Liver (tissue), 9 donors: ENCODE results near the gene PIWIL4. TPM values are rescaled to one million over a fixed set of nuclear protein-coding genes. Genes with fewer than 3 reads are reported as not detected.
"Not testable (repeated sequence)": the region's sequence is repeated elsewhere in the genome, so short reads cannot be mapped to it uniquely, and the experiment has no call there.

ENCODE experiments used
- DNase-seq: peaks from one replicate; pipeline ENCODE4 v3.0.0-alpha.2; 2017; ENCODE audit warnings: low spot score
- H3K27ac ChIP-seq, 2 donors: one replicate each; pipeline ENCODE4 v1.7.0; 2013; ENCODE audit warnings: inconsistent platforms in 2 of 2, low read length in 2 of 2, control low read depth in 1 of 2, low read depth in 1 of 2, mild to moderate bottlenecking in 1 of 2
- H3K27me3 ChIP-seq, 4 donors: one replicate each; pipeline versions ENCODE4 v1.6.1 to v1.7.0; 2013; ENCODE audit warnings: low read length in 3 of 4, inconsistent platforms in 1 of 4, mild to moderate bottlenecking in 1 of 4, moderate library complexity in 1 of 4; ENCODE audit not compliant: control insufficient read depth in 4 of 4, insufficient read depth in 4 of 4
- H3K36me3 ChIP-seq, 4 donors: one replicate each; pipeline versions ENCODE4 v1.6.1 to v1.7.0; 2013; ENCODE audit warnings: low read length in 3 of 4, mild to moderate bottlenecking in 3 of 4, low read depth in 1 of 4, moderate library complexity in 1 of 4; ENCODE audit not compliant: control insufficient read depth in 4 of 4, insufficient read depth in 3 of 4
- H3K4me1 ChIP-seq, 4 donors: one replicate each; pipeline versions ENCODE4 v1.6.1 to v1.7.0; 2013; ENCODE audit warnings: low read length in 3 of 4, mild to moderate bottlenecking in 3 of 4, moderate library complexity in 1 of 4; ENCODE audit not compliant: control insufficient read depth in 4 of 4, insufficient read depth in 4 of 4
- H3K4me3 ChIP-seq, 3 donors: one replicate each; pipeline versions ENCODE4 v1.6.1 to v1.7.0; 2013; ENCODE audit warnings: low read length in 3 of 3, control low read depth in 1 of 3, low read depth in 1 of 3, mild to moderate bottlenecking in 1 of 3
- H3K9ac ChIP-seq, 2 donors: one replicate each; pipeline ENCODE4 v1.7.0; 2013; ENCODE audit warnings: low read length in 2 of 2, mild to moderate bottlenecking in 2 of 2, moderate library complexity in 2 of 2, control low read depth in 1 of 2, low read depth in 1 of 2
- H3K9me3 ChIP-seq, 4 donors: one replicate each; pipeline versions ENCODE4 v1.6.1 to v1.7.0; 2013; ENCODE audit warnings: low read length in 3 of 4; ENCODE audit not compliant: control insufficient read depth in 4 of 4
- EGR1 ChIP-seq, 2 donors: IDR thresholded peaks; 2 replicates each; pipeline ENCODE4 v1.6.1; 2016 to 2018; ENCODE audit warnings: antibody characterized with exemption in 2 of 2, low read depth in 2 of 2
- FOXA1 ChIP-seq: IDR thresholded peaks from 2 replicates; pipeline ENCODE4 v1.6.1; 2016; ENCODE audit warnings: antibody characterized with exemption
- HNF4A ChIP-seq, 2 donors: conservative IDR thresholded peaks; 2 replicates each; pipeline ENCODE4 v1.6.1; 2016; ENCODE audit warnings: antibody characterized with exemption in 2 of 2, mild to moderate bottlenecking in 2 of 2
- JUND ChIP-seq, 2 donors: IDR thresholded peaks; 2 replicates each; pipeline ENCODE4 v1.6.1; 2016; ENCODE audit warnings: antibody characterized with exemption in 2 of 2
- NR2F2 ChIP-seq: IDR thresholded peaks from 2 replicates; pipeline ENCODE4 v1.6.1; 2016; ENCODE audit warnings: antibody characterized with exemption
- RAD21 ChIP-seq, 2 donors: IDR thresholded peaks; 2 replicates each; pipeline ENCODE4 v1.6.1; 2016; ENCODE audit warnings: antibody characterized with exemption in 2 of 2, mild to moderate bottlenecking in 2 of 2
- RXRA ChIP-seq, 2 donors: IDR thresholded peaks; 2 replicates each; pipeline ENCODE4 v1.6.1; 2017 to 2018; ENCODE audit warnings: antibody characterized with exemption in 2 of 2, mild to moderate bottlenecking in 1 of 2
- SP1 ChIP-seq: IDR thresholded peaks from 2 replicates; pipeline ENCODE4 v1.6.1; 2018; ENCODE audit warnings: antibody characterized with exemption, mild to moderate bottlenecking
- TAF1 ChIP-seq: conservative IDR thresholded peaks from 2 replicates; pipeline ENCODE4 v1.6.1; 2016; ENCODE audit warnings: antibody characterized with exemption, mild to moderate bottlenecking
- YY1 ChIP-seq: IDR thresholded peaks from 2 replicates; pipeline ENCODE4 v1.6.1; 2016; ENCODE audit warnings: antibody characterized with exemption, mild to moderate bottlenecking
- WGBS: extraction: QIAGEN DNeasy Blood & Tissue Kit; methylation state at CpG from one replicate; pipeline ENCODE4 v1.1.7; 2013; 5-methylcytosine and 5-hydroxymethylcytosine counted together
- polyA plus RNA-seq, 2 donors: library from polyadenylated mRNA; stranded (reverse) in 1 of 2; unstranded in 1 of 2; fragments of 200-250 nt in 1 of 2; fragments of >200 nt in 1 of 2; fragmentation: Nextera tagmentation in 1 of 2; extraction: Ambion mirVana in 1 of 2; gene quantifications; one replicate each; pipeline versions ENCODE4 v1.2.1 to v1.2.3, GENCODE V29; 2013 to 2015
- total RNA-seq, 2 donors: library from RNA; depleted of rRNA; stranded (reverse); fragments of >200 nt; gene quantifications; one replicate each; pipeline ENCODE4 v1.2.3, GENCODE V29; 2014
- TF ChIP-seq, protein P1 (sequence below): IDR thresholded peaks from 2 replicates; pipeline ENCODE4 v1.6.1; 2016; ENCODE audit warnings: antibody characterized with exemption
- TF ChIP-seq, protein P2 (sequence below): fragments of 150-350 bp; IDR thresholded peaks from 2 replicates; pipeline ENCODE4 v1.5.1; 2017; ENCODE audit warnings: improper control_type of control experiment, low read depth, low read length; ENCODE audit not compliant: missing input control
- TF ChIP-seq, protein P3 (sequence below): IDR thresholded peaks from 2 replicates; pipeline ENCODE4 v1.6.1; 2016; ENCODE audit warnings: antibody characterized with exemption, mild to moderate bottlenecking
- donor health status: healthy.
- donor health status: healthy.
- donor health status: healthy.
- donor health status: healthy.
- donor health status: healthy.

The PIWIL4 gene
- total and polyA plus RNA-seq, 4 donors, result 0.18 to 1.5 (median 0.51) TPM

DNA sequence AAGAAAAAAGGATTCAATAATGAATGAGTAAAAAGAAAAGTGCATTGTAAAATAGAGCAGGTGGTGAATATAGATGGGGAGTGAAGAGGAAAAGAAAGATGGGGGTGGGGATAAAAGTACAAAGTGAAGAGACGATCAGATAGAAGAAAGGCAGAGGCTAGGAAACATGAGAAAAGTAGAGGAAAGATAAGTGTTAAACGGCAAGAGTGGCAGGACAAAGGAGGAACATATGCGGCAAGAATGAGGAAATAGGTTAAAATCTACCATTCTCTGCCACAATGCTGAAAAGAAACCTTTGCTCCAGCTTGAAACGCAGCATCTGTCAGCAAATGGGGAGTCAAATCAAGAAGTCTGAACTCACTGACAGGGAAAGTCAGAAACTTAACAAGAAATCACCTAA is 16.7 kb upstream of the PIWIL4 start (continued):
- TF ChIP-seq FOXA1 (no peak), JUND (IDR thresholded peaks at IDR 0.05) (no peak), RAD21 (IDR thresholded peaks at IDR 0.05) (no peak)
- TF ChIP-seq, protein P1, sequence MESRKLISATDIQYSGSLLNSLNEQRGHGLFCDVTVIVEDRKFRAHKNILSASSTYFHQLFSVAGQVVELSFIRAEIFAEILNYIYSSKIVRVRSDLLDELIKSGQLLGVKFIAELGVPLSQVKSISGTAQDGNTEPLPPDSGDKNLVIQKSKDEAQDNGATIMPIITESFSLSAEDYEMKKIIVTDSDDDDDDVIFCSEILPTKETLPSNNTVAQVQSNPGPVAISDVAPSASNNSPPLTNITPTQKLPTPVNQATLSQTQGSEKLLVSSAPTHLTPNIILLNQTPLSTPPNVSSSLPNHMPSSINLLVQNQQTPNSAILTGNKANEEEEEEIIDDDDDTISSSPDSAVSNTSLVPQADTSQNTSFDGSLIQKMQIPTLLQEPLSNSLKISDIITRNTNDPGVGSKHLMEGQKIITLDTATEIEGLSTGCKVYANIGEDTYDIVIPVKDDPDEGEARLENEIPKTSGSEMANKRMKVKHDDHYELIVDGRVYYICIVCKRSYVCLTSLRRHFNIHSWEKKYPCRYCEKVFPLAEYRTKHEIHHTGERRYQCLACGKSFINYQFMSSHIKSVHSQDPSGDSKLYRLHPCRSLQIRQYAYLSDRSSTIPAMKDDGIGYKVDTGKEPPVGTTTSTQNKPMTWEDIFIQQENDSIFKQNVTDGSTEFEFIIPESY, result no peak

DNA sequence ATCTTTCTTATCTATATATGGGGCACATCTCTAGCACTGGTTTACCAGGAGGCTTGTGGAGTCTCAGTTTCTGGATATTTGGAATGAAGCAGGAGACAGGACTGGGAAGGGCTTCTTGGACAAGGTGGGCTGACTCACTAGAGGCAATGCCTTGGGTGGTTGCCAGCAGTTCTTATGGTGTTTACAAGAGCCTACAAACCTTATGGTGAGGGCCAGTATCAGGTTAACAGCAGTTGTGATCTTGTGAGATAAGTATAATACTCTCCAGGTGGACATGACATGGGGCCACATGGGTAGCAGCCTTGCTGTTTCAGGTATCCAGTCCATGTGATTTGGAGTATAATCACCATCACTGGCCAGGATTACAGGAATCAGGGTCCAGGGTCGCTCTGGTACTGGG is 13.2 kb upstream of the PIWIL4 start:
- Histone ChIP-seq H3K4me3 (no peak overlapping the region), H3K36me3 (no peaks in the 10 kb centered on the region), H3K9ac (no peak overlapping the region), H3K27ac (no peak overlapping the region), H3K27me3 (no peaks in the 10 kb centered on the region), H3K9me3 (no peaks in the 10 kb centered on the region), H3K4me1 (no peaks in the 10 kb centered on the region)
- no peak for DNase-seq
- WGBS, result 37% methylated on average over 1 of the region's 1 CpG
- TF ChIP-seq YY1 (no peak), NR2F2 (no peak), FOXA1 (no peak), TAF1 (no peak), SP1 (no peak), HNF4A (conservative IDR thresholded peaks at IDR 0.05) (no peak), JUND (IDR thresholded peaks at IDR 0.05) (no peak), EGR1 (IDR thresholded peaks at IDR 0.05; ENCODE audit: low read depth in 2 of 2) (no peak), RXRA (IDR thresholded peaks at IDR 0.05) (no peak)
- TF ChIP-seq, protein P2, sequence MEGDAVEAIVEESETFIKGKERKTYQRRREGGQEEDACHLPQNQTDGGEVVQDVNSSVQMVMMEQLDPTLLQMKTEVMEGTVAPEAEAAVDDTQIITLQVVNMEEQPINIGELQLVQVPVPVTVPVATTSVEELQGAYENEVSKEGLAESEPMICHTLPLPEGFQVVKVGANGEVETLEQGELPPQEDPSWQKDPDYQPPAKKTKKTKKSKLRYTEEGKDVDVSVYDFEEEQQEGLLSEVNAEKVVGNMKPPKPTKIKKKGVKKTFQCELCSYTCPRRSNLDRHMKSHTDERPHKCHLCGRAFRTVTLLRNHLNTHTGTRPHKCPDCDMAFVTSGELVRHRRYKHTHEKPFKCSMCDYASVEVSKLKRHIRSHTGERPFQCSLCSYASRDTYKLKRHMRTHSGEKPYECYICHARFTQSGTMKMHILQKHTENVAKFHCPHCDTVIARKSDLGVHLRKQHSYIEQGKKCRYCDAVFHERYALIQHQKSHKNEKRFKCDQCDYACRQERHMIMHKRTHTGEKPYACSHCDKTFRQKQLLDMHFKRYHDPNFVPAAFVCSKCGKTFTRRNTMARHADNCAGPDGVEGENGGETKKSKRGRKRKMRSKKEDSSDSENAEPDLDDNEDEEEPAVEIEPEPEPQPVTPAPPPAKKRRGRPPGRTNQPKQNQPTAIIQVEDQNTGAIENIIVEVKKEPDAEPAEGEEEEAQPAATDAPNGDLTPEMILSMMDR, result no peak
- TF ChIP-seq, protein P3, sequence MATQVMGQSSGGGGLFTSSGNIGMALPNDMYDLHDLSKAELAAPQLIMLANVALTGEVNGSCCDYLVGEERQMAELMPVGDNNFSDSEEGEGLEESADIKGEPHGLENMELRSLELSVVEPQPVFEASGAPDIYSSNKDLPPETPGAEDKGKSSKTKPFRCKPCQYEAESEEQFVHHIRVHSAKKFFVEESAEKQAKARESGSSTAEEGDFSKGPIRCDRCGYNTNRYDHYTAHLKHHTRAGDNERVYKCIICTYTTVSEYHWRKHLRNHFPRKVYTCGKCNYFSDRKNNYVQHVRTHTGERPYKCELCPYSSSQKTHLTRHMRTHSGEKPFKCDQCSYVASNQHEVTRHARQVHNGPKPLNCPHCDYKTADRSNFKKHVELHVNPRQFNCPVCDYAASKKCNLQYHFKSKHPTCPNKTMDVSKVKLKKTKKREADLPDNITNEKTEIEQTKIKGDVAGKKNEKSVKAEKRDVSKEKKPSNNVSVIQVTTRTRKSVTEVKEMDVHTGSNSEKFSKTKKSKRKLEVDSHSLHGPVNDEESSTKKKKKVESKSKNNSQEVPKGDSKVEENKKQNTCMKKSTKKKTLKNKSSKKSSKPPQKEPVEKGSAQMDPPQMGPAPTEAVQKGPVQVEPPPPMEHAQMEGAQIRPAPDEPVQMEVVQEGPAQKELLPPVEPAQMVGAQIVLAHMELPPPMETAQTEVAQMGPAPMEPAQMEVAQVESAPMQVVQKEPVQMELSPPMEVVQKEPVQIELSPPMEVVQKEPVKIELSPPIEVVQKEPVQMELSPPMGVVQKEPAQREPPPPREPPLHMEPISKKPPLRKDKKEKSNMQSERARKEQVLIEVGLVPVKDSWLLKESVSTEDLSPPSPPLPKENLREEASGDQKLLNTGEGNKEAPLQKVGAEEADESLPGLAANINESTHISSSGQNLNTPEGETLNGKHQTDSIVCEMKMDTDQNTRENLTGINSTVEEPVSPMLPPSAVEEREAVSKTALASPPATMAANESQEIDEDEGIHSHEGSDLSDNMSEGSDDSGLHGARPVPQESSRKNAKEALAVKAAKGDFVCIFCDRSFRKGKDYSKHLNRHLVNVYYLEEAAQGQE, result no peak

DNA sequence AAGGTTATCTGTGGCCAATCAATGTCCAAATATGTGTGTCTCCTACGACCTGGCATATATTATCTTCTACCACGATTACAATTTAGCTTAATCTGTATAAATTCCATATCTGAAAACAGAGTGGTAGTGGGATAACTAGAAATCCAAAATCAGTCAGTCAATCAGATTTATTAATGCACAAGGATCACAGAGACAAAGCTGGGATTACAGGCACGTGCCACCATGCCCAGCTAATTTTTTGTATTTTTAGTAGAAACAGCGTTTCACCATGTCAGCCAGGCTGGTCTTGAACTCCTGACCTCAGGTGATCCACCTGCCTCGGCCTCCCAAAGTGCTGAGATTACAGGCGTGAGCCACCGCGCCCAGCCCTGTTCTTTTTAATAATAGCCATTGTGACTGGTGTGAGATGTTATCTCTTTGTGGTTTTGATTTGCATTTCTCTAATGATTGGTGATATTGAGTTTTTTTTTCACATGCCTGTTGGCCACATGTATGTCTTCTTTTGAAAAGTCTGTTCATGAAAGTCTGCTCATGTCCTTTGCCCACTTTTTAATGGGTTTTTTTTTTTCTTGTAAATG is 11.3 kb upstream of the PIWIL4 start:
- not testable (repeated sequence) for H3K27me3 ChIP-seq, H3K9me3 ChIP-seq, H3K4me3 ChIP-seq, H3K4me1 ChIP-seq, DNase-seq, H3K9ac ChIP-seq, H3K27ac ChIP-seq, H3K36me3 ChIP-seq
- WGBS, result 81% methylated on average over 8 of the region's 8 CpGs
